ENCODE results near the gene WFDC8. TPM values are rescaled to one million over a fixed set of nuclear protein-coding genes. Genes with fewer than 3 reads are reported as not detected.

Gene WFDC8
- total RNA-seq, 1 donor from 2014 or later: not detected

DNA sequence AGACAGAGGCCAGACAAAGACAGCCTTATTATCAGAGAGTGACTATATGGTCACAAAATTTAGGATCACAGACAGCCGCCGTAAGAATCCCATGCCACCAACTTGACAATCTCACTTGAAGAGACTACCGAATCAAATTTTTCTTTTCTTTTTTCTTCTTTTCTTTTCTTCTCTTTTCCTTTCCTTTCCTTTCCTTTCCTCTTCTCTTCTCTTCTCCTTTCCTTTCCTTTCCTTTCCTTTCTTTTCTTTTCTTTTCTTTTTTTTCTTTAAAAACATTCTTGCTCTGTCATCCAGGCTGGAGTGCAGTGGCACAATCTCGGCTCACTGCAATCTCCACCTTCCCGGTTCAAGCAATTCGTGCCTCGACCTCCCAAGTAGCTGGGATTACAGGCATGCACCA lies 30.7 kb downstream of the WFDC8 start:
- H3K36me3 ChIP-seq: no peaks in the 10 kb centered on the region
- intact Hi-C loops (cut with DNase I): loop anchor here (10.0 kb wide), 1 partner anchor 226 kb away; no protein-coding TSS in a partner anchor
- TF ChIP-seq, protein P1, sequence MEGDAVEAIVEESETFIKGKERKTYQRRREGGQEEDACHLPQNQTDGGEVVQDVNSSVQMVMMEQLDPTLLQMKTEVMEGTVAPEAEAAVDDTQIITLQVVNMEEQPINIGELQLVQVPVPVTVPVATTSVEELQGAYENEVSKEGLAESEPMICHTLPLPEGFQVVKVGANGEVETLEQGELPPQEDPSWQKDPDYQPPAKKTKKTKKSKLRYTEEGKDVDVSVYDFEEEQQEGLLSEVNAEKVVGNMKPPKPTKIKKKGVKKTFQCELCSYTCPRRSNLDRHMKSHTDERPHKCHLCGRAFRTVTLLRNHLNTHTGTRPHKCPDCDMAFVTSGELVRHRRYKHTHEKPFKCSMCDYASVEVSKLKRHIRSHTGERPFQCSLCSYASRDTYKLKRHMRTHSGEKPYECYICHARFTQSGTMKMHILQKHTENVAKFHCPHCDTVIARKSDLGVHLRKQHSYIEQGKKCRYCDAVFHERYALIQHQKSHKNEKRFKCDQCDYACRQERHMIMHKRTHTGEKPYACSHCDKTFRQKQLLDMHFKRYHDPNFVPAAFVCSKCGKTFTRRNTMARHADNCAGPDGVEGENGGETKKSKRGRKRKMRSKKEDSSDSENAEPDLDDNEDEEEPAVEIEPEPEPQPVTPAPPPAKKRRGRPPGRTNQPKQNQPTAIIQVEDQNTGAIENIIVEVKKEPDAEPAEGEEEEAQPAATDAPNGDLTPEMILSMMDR (IDR thresholded peaks at IDR 0.05): no peak
- no peak for ATAC-seq
- no peak overlapping the region for H3K27ac ChIP-seq
- H3K27me3 ChIP-seq (ENCODE audit: low read depth): no peaks in the 10 kb centered on the region
- H3K4me1 ChIP-seq: no peaks in the 10 kb centered on the region
- no peak for DNase-seq
- no peaks in the 10 kb centered on the region for H3K9me3 ChIP-seq
- H3K4me3 ChIP-seq: no peak overlapping the region

DNA sequence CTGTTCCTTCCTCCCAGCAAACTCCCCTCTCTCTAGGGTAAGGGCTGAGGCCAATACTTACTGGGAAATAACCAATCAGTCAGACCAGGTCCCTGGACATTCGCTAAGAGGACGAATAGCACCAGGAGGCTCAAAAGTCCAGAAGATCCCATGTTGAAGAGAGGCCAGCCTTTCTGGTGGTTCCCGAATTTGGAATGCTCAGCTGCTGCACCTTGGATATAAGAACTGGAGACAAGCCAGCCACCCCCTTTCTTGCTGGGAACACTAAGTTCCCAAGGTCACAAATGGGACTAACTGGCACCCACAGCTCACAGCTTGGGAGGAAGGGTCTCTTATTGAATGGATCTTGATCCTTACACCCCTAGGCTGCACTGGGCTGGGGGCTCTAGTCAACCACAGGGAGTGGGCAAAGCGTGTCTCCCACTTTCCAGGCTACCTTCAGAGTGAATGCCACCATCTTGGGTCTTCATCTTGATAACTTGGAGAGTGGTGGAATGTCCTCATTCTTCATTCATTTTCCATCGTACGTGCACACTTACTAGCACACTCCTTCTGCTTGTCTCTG lies 31.8 kb downstream of the WFDC8 start, which contains the start of gene EPPIN:
EPPIN (minus strand) TSS at position 196 of the 565 bp plus-strand sequence; CDS start at position 152, 44 bp downstream.
- no peak for DNase-seq
- no peak within 1 kb of the TSS for H3K27ac ChIP-seq
- no peak for ATAC-seq
- H3K36me3 ChIP-seq: no peaks in the 10 kb centered on the region
- no peaks in the 10 kb centered on the region for H3K9me3 ChIP-seq
- intact Hi-C loops (cut with DNase I): loop anchor here (10.0 kb wide), 1 partner anchor 228 kb away; no protein-coding TSS in a partner anchor
- no peaks in the 10 kb centered on the region for H3K27me3 ChIP-seq (ENCODE audit: low read depth)
- no peak within 1 kb of the TSS for H3K4me3 ChIP-seq
- H3K4me1 ChIP-seq: no peaks in the 10 kb centered on the region
- TF ChIP-seq, protein P1 (IDR thresholded peaks at IDR 0.05): no peak

DNA sequence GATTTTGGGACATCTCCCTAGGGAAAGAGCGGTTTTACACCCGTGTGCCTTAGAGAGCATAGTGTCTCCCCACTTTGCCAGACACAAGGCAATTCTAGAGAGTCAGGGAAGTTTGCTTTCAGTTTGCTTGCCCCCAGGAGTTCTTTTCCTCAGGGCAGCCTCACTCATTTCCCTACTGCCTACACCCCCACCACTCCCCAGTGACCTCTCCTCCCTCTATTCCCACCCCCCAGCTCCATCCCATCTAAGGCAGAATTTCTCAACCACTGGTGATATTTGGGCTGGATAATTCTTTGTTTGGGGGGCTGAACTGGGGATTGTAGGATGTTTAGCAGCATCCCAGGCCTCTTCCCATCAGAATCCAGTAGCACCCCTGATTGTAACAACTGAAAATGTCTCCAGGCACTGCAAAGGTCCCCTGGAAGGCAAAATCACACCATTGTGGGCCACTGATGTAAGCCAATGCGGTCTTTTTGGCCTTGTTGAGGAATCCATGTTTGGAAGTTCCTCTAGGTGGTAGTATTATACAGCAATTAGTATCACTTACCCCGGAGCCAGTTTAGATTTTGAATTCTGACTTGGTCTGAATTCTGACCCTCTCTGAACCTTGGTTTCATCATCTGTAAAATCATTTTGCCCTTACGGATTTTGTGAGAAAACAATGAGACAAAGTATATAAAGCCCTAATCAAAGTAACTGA lies 33.2 kb downstream of the WFDC8 start:
- intact Hi-C loops (cut with DNase I): loop anchor here (10.0 kb wide), 1 partner anchor 229 kb away; no protein-coding TSS in a partner anchor
- DNase-seq (no peak), ATAC-seq (peak; percentile 76 to 81)
- Histone ChIP-seq H3K27ac (no peak overlapping the region), H3K4me3 (no peak overlapping the region), H3K9me3 (no peaks in the 10 kb centered on the region), H3K4me1 (no peaks in the 10 kb centered on the region), H3K36me3 (no peaks in the 10 kb centered on the region), H3K27me3 (ENCODE audit: low read depth) (peaks cover 3% of the 10 kb centered on the region)
- TF ChIP-seq, protein P1 (IDR thresholded peaks at IDR 0.05): peak; percentile 43

DNA sequence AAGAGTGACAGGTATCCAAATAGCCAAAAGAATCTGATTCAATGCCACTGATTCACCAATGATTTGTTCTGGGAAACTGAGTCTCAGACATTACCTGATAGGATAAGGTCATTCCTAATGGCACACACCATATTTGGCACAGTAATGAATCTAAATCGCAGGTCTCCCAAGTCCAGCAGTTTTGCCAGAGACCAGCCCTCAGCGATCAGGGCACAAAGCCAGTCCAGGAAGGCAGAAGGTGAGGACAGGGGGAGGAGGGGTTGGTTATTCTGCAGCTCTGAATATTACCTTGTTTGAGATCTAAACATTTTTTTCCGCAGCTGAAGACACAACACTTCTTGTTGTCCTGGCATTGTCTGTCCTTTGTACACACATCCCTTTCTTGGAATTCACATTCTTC lies 33.7 kb downstream of the WFDC8 start:
- H3K4me3 ChIP-seq: no peak overlapping the region
- no peaks in the 10 kb centered on the region for H3K4me1 ChIP-seq
- intact Hi-C loops (cut with DNase I): loop anchor here (10.0 kb wide), 1 partner anchor 229 kb away; no protein-coding TSS in a partner anchor
- DNase-seq: no peak
- H3K27ac ChIP-seq: no peak overlapping the region
- H3K27me3 ChIP-seq (ENCODE audit: low read depth): peaks cover 3% of the 10 kb centered on the region
- no peaks in the 10 kb centered on the region for H3K9me3 ChIP-seq
- no peaks in the 10 kb centered on the region for H3K36me3 ChIP-seq
- ATAC-seq: no peak
- TF ChIP-seq, protein P1 (IDR thresholded peaks at IDR 0.05): no peak

DNA sequence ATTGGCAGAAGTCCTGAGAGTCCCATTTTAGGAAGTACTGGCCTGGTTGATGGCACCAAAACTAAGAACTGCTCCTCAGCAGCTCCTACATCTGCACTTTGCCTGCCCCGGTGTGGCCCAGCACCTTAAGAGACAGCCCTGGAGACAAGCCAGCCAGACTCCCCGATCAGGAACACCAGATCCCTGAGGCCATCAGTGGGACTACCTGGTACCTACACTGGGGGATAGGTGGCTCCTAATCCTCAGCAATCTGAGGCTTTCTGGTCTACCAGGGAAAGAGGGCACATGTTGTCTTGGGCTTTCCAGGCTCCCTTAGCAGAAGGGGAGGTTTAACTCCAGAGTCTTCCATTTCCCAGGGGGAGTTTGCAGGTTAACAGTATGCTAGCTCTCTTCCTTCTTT lies 39.7 kb downstream of the WFDC8 start, which contains the start of gene WFDC6:
WFDC6 (minus strand) TSS at position 101 of the 400 bp plus-strand sequence; CDS start at position 26, 75 bp downstream.
- Histone ChIP-seq H3K4me1 (no peaks in the 10 kb centered on the region), H3K9me3 (no peaks in the 10 kb centered on the region), H3K4me3 (no peak within 1 kb of the TSS), H3K27ac (no peak within 1 kb of the TSS), H3K27me3 (ENCODE audit: low read depth) (peaks cover 22% of the 10 kb centered on the region), H3K36me3 (no peaks in the 10 kb centered on the region)
- ATAC-seq (no peak), DNase-seq (no peak)
- intact Hi-C loops (cut with DNase I): no loop called here
- TF ChIP-seq, protein P1 (IDR thresholded peaks at IDR 0.05): no peak

All from lower lobe of right lung (tissue), 2 donors.